Caco-2 (cell line): ENCODE measurements around the gene CCDC134. TPM values are rescaled to one million over a fixed set of nuclear protein-coding genes. Genes with fewer than 3 reads are reported as not detected.

ENCODE experiments used
- BruUV-seq: library from RNA; stranded (reverse); fragments of 400-500 nt; replicated peaks from 2 replicates; lab custom pipeline; 2021; lab: Mats Ljungman, UMichigan
- CTCF ChIA-PET: fragments of 300-600 bp; sonication (Branson Sonifier 250); formaldehyde crosslinking; loops from one replicate; lab custom pipeline; 2022; ENCODE audit warnings: antibody characterized with exemption; lab: Charles Lee
- POLR2A ChIA-PET: fragments of 300-600 bp; sonication (Branson Sonifier 250); formaldehyde crosslinking; loops from one replicate; lab custom pipeline; 2022; ENCODE audit warnings: antibody characterized with exemption; lab: Charles Lee
- DNase-seq, 2 experiments: peaks; one replicate each; pipeline versions ENCODE4 v3.0.0 to v3.0.0-alpha.2; 2020 to 2022
- H3K27me3 ChIP-seq: replicated peaks from 2 replicates; pipeline ENCODE4 v1.6.0; 2011; ENCODE audit warnings: low read length; ENCODE audit not compliant: control insufficient read depth, insufficient read depth
- H3K36me3 ChIP-seq: 2 replicates; pipeline ENCODE4 v1.5.1; 2011; ENCODE audit warnings: low read length; ENCODE audit not compliant: control insufficient read depth, insufficient read depth
- H3K4me1 ChIP-seq: fragments of 250-450 bp; sonication (Bioruptor Pico); 2 replicates; pipeline ENCODE4 v1.5.1; 2020; ENCODE audit warnings: mild to moderate bottlenecking
- H3K4me3 ChIP-seq: 2 replicates; pipeline ENCODE4 v1.5.1; 2011; ENCODE audit warnings: low read depth, mild to moderate bottlenecking, control low read depth, low read length
- H3K9me3 ChIP-seq: fragments of 250-450 bp; sonication (Bioruptor Pico); 2 replicates; pipeline ENCODE4 v1.5.1; 2020; ENCODE audit warnings: mild to moderate bottlenecking, moderate library complexity
- H3K27ac Mint-ChIP-seq: one replicate; pipeline ENCODE4 v1.8.0; 2022; ENCODE audit warnings: mixed read lengths; ENCODE audit not compliant: unreplicated experiment
- H3K27me3 Mint-ChIP-seq: one replicate; pipeline ENCODE4 v1.8.0; 2022; ENCODE audit warnings: mixed read lengths; ENCODE audit not compliant: insufficient read depth, unreplicated experiment
- H3K36me3 Mint-ChIP-seq: one replicate; pipeline ENCODE4 v1.8.0; 2022; ENCODE audit warnings: mild to moderate bottlenecking, mixed read lengths; ENCODE audit not compliant: insufficient read depth, unreplicated experiment
- H3K4me1 Mint-ChIP-seq: one replicate; pipeline ENCODE4 v1.8.0; 2022; ENCODE audit warnings: low read depth, mixed read lengths; ENCODE audit not compliant: unreplicated experiment
- H3K4me3 Mint-ChIP-seq: one replicate; pipeline ENCODE4 v1.8.0; 2022; ENCODE audit warnings: mild to moderate bottlenecking, moderate library complexity, mixed read lengths; ENCODE audit not compliant: unreplicated experiment
- H3K9me3 Mint-ChIP-seq: one replicate; pipeline ENCODE4 v1.8.0; 2022; ENCODE audit warnings: mixed read lengths; ENCODE audit not compliant: unreplicated experiment
- intact Hi-C: fragments of 100-400 bp; cut with micrococcal nuclease; formaldehyde crosslinking; loops from one replicate; pipeline ENCODE4 v1.10.0; 2022; ENCODE audit not compliant: unreplicated experiment
- total RNA-seq: library from RNA; stranded (reverse); gene quantifications from 2 replicates; pipeline ENCODE4 v1.2.3, GENCODE V29; 2022
- TF ChIP-seq, protein P1 (sequence below), 2 experiments: fragments of 200-600 bp in 1 of 2; IDR thresholded peaks; 1 replicate in 1 of 2; 2 replicates in 1 of 2; pipeline versions ENCODE4 v1.5.1 to v1.8.0; 2011 to 2022; ENCODE audit warnings: antibody characterized with exemption in 1 of 2, control low read depth in 1 of 2, inconsistent platforms in 1 of 2, low read depth in 1 of 2, low read length in 1 of 2, mild to moderate bottlenecking in 1 of 2, moderate library complexity in 1 of 2; ENCODE audit not compliant: insufficient read depth in 1 of 2, severe bottlenecking in 1 of 2, unreplicated experiment in 1 of 2

Gene CCDC134
- total RNA-seq, 1 experiment from 2014 or later: 24.8 TPM

DNA sequence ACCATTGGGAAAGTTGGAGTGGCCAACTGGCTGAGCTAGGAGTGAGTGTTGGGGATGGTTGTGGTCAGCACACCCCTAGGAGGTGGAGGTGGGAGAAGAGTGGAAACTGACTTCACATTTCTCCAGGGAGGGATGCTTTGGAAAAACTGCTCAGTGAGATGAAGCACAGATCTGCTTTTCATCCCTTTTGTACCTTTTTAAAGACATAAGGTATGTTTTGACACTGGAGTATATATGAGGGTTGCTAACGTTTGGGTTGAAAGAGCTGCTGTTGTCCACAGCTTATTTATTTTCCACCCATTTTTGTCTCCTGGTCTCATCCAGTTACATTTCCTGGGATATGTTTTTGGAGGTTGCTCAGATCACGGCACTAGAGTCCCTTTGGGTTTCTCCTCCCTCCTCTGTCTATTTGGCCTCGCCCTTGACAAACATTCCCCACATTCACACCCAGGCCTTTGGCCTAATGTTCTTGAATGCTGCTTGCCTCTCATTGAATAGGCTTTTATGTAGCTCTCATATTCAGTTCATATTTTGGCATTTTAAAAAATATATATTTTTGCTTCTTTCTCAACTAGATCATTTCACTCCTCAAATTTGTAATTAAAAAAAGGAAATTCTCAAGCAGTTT lies 40.7 kb downstream of the CCDC134 start:
- peaks cover 71% of the 10 kb centered on the region for H3K4me1 ChIP-seq
- H3K4me1 Mint-ChIP-seq: peaks cover 52% of the 10 kb centered on the region
- no peaks in the 10 kb centered on the region for H3K27me3 Mint-ChIP-seq
- H3K9me3 Mint-ChIP-seq: no peaks in the 10 kb centered on the region
- H3K36me3 ChIP-seq: peaks cover 2% of the 10 kb centered on the region; the same call in 1 of the 2 replicates
- TF ChIP-seq, protein P1, sequence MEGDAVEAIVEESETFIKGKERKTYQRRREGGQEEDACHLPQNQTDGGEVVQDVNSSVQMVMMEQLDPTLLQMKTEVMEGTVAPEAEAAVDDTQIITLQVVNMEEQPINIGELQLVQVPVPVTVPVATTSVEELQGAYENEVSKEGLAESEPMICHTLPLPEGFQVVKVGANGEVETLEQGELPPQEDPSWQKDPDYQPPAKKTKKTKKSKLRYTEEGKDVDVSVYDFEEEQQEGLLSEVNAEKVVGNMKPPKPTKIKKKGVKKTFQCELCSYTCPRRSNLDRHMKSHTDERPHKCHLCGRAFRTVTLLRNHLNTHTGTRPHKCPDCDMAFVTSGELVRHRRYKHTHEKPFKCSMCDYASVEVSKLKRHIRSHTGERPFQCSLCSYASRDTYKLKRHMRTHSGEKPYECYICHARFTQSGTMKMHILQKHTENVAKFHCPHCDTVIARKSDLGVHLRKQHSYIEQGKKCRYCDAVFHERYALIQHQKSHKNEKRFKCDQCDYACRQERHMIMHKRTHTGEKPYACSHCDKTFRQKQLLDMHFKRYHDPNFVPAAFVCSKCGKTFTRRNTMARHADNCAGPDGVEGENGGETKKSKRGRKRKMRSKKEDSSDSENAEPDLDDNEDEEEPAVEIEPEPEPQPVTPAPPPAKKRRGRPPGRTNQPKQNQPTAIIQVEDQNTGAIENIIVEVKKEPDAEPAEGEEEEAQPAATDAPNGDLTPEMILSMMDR (IDR thresholded peaks at IDR 0.05; ENCODE audit: insufficient read depth in 1 of 2, low read depth in 1 of 2, low read length in 1 of 2, severe bottlenecking in 1 of 2, unreplicated experiment in 1 of 2): no peak
- H3K27me3 ChIP-seq: no peaks in the 10 kb centered on the region
- peak in 1 of 2 experiments; percentile 69 for DNase-seq
- H3K27ac Mint-ChIP-seq: peak overlapping the region; percentile 89
- POLR2A ChIA-PET: interaction anchor here (2.9 kb wide), 1 partner anchor 9 kb away, joined by 14 read pairs; the partner anchor contains the start of gene SREBF2
- no TSS peak for BruUV-seq
- H3K4me3 Mint-ChIP-seq: peak overlapping the region; percentile 37
- no peak overlapping the region for H3K4me3 ChIP-seq
- peaks cover 56% of the 10 kb centered on the region for H3K36me3 Mint-ChIP-seq
- CTCF ChIA-PET: no interaction called here
- intact Hi-C loops: no loop called here
- no peaks in the 10 kb centered on the region for H3K9me3 ChIP-seq

DNA sequence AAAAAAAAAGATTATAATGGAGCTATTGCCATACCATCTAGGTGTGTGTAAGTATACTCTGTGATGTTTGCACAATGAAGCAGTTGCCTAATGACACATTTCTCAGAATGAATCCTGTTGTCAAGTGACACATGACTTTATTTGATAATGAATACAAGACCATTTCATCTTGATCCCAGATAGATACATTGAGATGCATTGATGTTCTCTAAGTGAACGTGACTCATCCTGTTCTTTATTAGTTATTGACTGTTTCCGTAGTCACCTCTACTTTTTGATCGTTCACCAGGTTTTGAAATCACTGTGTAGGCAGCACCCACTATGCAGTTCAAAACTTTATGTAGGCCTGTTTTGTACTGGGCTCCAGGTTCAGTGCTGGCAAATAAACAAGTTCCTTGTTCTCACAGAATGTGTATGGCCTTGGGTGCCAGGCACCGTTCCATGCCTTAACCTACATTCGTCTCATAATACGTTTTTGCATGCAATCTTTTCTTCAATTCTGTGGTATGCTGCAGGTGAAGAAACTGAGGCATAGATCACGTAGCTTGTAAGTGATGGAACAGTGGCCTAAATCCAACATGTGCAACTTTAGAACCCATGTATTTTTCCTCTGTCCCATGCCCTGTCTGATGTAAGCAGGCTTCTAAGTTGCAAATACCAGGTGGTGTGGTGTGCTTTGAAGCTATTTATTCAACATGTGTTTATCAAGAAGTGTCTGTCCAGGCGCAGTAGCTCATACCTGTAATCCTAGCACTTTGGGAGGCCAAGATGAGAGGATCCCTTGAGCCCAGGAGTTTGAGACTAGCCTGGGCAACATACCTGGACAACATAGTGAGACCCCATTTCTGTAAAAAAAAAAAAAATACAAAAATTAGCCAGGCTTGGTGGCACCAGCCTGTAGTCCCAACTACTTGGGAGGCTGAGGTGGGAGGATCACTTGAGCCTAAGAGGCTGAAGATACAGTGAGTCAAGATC lies 42.8 kb downstream of the CCDC134 start:
- no TSS peak for BruUV-seq
- peaks cover 51% of the 10 kb centered on the region for H3K4me1 Mint-ChIP-seq
- intact Hi-C loops: no loop called here
- ChIA-PET CTCF (interaction anchor here (1.0 to 1.6 kb wide), 2 partner anchors 11 to 146 kb away, joined by 4 to 7 read pairs; partner anchors contain the start of gene SREBF2), POLR2A (interaction anchor here (0.6 to 2.9 kb wide), 4 partner anchors 11 to 462 kb away, joined by 3 to 14 read pairs (median 6); partner anchors contain the start of genes CCDC134, SREBF2 and TEF)
- H3K27ac Mint-ChIP-seq: peak overlapping the region; percentile 48
- no peaks in the 10 kb centered on the region for H3K9me3 ChIP-seq
- no peak overlapping the region for H3K4me3 ChIP-seq
- H3K36me3 Mint-ChIP-seq: peaks cover 40% of the 10 kb centered on the region
- TF ChIP-seq, protein P1 (IDR thresholded peaks at IDR 0.05; ENCODE audit: insufficient read depth in 1 of 2, low read depth in 1 of 2, low read length in 1 of 2, severe bottlenecking in 1 of 2, unreplicated experiment in 1 of 2): no peak
- no peaks in the 10 kb centered on the region for H3K27me3 Mint-ChIP-seq
- no peak for DNase-seq
- no peaks in the 10 kb centered on the region for H3K9me3 Mint-ChIP-seq
- H3K4me1 ChIP-seq: peaks cover 83% of the 10 kb centered on the region
- H3K27me3 ChIP-seq: no peaks in the 10 kb centered on the region
- H3K4me3 Mint-ChIP-seq: no peak overlapping the region
- H3K36me3 ChIP-seq: no peaks in the 10 kb centered on the region

DNA sequence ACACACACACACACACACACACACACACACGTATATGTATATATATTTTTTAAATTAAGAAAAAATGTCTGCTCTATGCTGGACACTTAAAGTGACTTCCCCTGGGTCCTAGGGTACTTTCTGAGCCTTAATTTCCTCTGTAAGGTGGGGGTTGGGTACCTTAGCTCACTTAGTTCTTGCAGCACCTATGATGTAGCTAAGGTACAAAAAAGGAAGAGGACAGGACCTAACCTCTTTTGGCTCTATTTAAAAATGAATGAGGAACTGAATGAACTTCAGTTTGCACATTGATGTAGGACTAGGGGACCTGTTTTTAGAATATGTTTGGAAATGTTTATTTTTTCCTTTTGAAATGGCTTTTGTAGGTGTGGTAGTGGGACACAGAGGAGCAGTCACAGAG lies 43.6 kb downstream of the CCDC134 start:
- H3K27me3 ChIP-seq: no peaks in the 10 kb centered on the region
- Mint-ChIP-seq H3K9me3 (no peaks in the 10 kb centered on the region), H3K27ac (peak overlapping the region; percentile 78), H3K36me3 (peaks cover 32% of the 10 kb centered on the region), H3K27me3 (no peaks in the 10 kb centered on the region), H3K4me3 (peak overlapping the region; percentile 58), H3K4me1 (peaks cover 52% of the 10 kb centered on the region)
- H3K9me3 ChIP-seq: no peaks in the 10 kb centered on the region
- H3K4me3 ChIP-seq: no peak overlapping the region
- TF ChIP-seq, protein P1 (IDR thresholded peaks at IDR 0.05; ENCODE audit: insufficient read depth in 1 of 2, low read depth in 1 of 2, low read length in 1 of 2, severe bottlenecking in 1 of 2, unreplicated experiment in 1 of 2): no peak
- peaks cover 87% of the 10 kb centered on the region for H3K4me1 ChIP-seq
- intact Hi-C loops: loop anchor here (1.0 kb wide), 1 partner anchor 44 kb away; the partner anchor contains the start of gene CCDC134
- DNase-seq: no peak
- ChIA-PET CTCF (interaction anchor here (1.0 to 1.6 kb wide), 2 partner anchors 14 to 147 kb away, joined by 3 to 7 read pairs; no protein-coding TSS in a partner anchor), POLR2A (interaction anchor here (0.6 to 1.7 kb wide), 6 partner anchors 12 to 463 kb away, joined by 3 to 16 read pairs (median 4); partner anchors contain the start of genes CCDC134, SREBF2 and TEF)
- no peaks in the 10 kb centered on the region for H3K36me3 ChIP-seq
- BruUV-seq: no TSS peak
